ENCODE measurements around the gene ANTXR2.

Gene ANTXR2

GRCh38 chr4:80091688-80092087, 18.7 kb upstream of the ANTXR2 start:
- no peak for DNase-seq

- peak; percentile 24 for DNase-seq
Observed at GRCh38 chr4:80091184-80091583, 18.2 kb upstream of the ANTXR2 start.

- DNase-seq, result no peak
Observed at GRCh38 chr4:80090090-80090489, 17.1 kb upstream of the ANTXR2 start.

GRCh38 chr4:80088471-80088870, 15.4 kb upstream of the ANTXR2 start:
- no peak for DNase-seq

GRCh38 chr4:80086296-80086695, 13.3 kb upstream of the ANTXR2 start:
- DNase-seq, result no peak

- DNase-seq, result no peak
Observed at GRCh38 chr4:80085081-80085480, 12.1 kb upstream of the ANTXR2 start.

GRCh38 chr4:80082693-80083092, 9.7 kb upstream of the ANTXR2 start:
- no peak for DNase-seq

GRCh38 chr4:80081566-80081965, 8.5 kb upstream of the ANTXR2 start:
- DNase-seq, result no peak

- no peak for DNase-seq
Observed at GRCh38 chr4:80079255-80079923, 6.4 kb upstream of the ANTXR2 start.

- DNase-seq, result no peak
Observed at GRCh38 chr4:80078346-80079092, 5.5 kb upstream of the ANTXR2 start.

- no peak for DNase-seq
Observed at GRCh38 chr4:80077639-80078038, 4.6 kb upstream of the ANTXR2 start.

- DNase-seq, result no peak
Observed at GRCh38 chr4:80076681-80077080, 3.7 kb upstream of the ANTXR2 start.

- no peak for DNase-seq
Observed at GRCh38 chr4:80075995-80076675, 3.1 kb upstream of the ANTXR2 start.

- DNase-seq, result no peak
Observed at GRCh38 chr4:80074651-80075050, 1.6 kb upstream of the ANTXR2 start.

GRCh38 chr4:80074069-80074468, 1.0 kb upstream of the ANTXR2 start:
- DNase-seq, result no peak

GRCh38 chr4:80073473-80074008, 512 bp upstream of the ANTXR2 start:
- DNase-seq, result no peak

GRCh38 chr4:80072228-80072743, 743 bp downstream of the ANTXR2 start:
- no peak for DNase-seq

- no peak for DNase-seq
Observed at GRCh38 chr4:80071604-80072227, 1.3 kb downstream of the ANTXR2 start.

- DNase-seq, result no peak
Observed at GRCh38 chr4:80070880-80071603, 2.0 kb downstream of the ANTXR2 start.

GRCh38 chr4:80069837-80070731, 2.9 kb downstream of the ANTXR2 start:
- DNase-seq, result no peak
